ENCODE data around the gene CA10. TPM values are rescaled to one million over a fixed set of nuclear protein-coding genes. Genes with fewer than 3 reads are reported as not detected.

Gene CA10
- total RNA-seq: under 0.01 TPM in 1 of 2 replicates, not detected in the other

DNA sequence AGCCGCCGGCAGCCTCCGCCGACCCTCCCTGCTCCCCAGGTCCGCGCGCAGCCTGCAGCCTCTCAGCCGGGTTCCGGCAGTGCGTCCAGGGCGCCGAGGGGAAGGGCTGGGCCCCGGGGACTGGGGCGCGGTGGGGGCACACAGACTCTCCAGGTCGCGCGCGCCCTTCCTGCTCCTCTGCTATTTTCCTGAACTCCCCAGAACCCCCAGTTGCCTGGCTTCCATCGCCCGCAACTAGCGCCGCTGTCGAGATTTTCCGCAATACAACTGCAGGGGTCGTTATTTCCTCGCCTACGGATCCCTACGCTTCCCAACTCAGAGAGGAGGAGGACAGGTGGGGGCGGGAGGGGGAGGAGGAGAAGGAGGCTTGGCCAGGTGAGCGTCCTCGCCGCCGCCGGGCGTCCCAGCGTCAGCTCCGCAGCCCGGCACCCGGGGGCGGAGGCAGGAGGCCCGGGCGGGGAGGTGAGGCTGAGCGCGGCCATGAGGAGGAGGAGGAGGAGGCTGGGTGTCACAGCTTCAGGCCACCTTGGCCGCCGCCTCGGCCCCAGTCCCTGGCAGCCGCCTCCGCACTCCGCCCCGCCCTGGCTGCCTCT, at the start of gene CA10:
Gene CA10, minus strand, starts transcription at position 265 of the 593 bp plus-strand sequence.
- no peak for DNase-seq (ENCODE audit: low read depth)
- TF ChIP-seq, protein P1, sequence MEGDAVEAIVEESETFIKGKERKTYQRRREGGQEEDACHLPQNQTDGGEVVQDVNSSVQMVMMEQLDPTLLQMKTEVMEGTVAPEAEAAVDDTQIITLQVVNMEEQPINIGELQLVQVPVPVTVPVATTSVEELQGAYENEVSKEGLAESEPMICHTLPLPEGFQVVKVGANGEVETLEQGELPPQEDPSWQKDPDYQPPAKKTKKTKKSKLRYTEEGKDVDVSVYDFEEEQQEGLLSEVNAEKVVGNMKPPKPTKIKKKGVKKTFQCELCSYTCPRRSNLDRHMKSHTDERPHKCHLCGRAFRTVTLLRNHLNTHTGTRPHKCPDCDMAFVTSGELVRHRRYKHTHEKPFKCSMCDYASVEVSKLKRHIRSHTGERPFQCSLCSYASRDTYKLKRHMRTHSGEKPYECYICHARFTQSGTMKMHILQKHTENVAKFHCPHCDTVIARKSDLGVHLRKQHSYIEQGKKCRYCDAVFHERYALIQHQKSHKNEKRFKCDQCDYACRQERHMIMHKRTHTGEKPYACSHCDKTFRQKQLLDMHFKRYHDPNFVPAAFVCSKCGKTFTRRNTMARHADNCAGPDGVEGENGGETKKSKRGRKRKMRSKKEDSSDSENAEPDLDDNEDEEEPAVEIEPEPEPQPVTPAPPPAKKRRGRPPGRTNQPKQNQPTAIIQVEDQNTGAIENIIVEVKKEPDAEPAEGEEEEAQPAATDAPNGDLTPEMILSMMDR (IDR thresholded peaks at IDR 0.05; ENCODE audit: insufficient read depth, low read depth, low read length): no peak
- no peak within 1 kb of the TSS for H3K4me3 ChIP-seq (ENCODE audit: low read depth, low read length)

DNA sequence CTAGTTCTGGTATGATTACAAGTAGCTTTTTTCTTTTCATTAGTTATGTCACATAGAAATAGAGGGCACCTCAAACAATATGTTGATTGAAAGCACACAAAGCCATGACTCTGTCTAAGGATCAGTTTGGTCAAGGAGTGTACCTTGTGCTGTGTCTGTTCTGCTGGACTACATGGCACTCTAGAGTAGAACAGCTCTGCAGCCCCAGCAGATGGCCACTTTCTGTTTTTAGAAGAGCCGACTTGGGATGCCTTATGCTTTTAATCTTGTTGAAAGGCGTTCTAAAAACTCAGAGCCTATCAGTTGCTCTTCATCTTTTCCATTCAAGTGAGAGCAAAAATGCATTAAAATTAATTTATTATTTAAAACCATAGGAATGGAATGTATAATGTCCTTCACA, 49.3 kb upstream of the CA10 start:
- TF ChIP-seq, protein P1 (IDR thresholded peaks at IDR 0.05; ENCODE audit: insufficient read depth, low read depth, low read length): no peak
- no peak for DNase-seq (ENCODE audit: low read depth)
- no peak overlapping the region for H3K4me3 ChIP-seq (ENCODE audit: low read depth, low read length)

DNA sequence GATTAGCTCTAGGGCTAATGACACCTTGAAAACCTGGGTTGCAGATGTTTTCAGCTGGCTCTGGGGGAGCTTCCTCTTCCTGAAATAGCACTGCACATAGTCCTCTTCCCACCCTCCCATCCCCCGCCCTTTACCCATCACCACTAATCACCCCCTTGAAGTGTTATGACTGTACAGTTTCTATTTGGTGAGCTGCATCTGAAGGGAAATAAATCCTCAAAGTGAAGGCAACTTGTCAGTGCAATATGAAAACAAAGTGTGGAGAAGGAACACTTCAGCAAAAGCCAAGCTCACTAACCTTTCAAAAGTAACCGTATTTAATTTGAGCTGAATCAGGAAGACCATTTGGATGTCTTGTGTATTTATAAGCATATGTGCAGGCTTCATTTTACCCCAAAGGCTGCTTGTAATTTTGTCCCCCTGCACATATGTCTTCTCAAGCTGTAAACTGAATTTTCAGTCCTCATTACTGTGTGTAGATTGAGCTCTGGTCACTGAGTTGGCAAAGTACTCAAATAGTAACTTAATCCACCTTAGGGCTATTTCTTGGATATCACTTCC, 44.1 kb upstream of the CA10 start:
- no peak overlapping the region for H3K4me3 ChIP-seq (ENCODE audit: low read depth, low read length)
- no peak for DNase-seq (ENCODE audit: low read depth)
- TF ChIP-seq, protein P1 (IDR thresholded peaks at IDR 0.05; ENCODE audit: insufficient read depth, low read depth, low read length): no peak

DNA sequence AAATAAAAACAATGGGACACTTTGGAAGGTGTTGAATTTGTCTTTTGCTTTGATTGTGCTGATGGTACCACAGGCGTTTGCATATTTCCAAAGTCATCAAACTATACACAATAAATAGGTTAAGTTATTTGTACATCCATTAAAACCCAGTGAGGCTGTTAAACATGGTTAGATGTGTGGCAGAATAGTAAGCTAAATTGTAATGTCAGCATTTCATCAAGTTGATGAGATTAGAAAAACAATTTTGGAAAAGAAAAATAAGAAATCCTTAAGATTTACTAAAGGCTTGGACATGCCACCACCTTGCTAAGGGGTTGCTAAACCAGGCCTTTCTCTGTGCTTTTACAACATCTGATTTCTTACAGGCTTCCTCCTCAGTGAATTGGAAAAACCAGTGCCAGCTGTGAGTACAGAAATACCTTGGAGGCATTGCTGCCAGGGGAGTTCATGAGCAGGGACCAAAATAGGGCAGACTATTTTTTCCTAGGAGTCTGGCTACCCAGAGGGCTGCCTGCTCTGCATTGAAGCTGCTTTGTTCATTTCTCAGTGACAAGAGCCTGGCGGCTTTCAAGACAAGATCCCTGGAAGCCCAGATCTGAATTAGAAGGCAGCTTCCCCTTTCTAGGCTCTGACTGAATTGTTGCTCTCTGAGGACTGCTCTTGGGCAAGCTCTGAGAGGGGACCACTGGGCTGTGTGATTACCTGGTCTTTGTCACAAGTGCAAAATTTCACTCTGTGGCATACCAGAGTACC, 43.4 kb upstream of the CA10 start:
- no peak for DNase-seq (ENCODE audit: low read depth)
- no peak overlapping the region for H3K4me3 ChIP-seq (ENCODE audit: low read depth, low read length)
- TF ChIP-seq, protein P1 (IDR thresholded peaks at IDR 0.05; ENCODE audit: insufficient read depth, low read depth, low read length): no peak

DNA sequence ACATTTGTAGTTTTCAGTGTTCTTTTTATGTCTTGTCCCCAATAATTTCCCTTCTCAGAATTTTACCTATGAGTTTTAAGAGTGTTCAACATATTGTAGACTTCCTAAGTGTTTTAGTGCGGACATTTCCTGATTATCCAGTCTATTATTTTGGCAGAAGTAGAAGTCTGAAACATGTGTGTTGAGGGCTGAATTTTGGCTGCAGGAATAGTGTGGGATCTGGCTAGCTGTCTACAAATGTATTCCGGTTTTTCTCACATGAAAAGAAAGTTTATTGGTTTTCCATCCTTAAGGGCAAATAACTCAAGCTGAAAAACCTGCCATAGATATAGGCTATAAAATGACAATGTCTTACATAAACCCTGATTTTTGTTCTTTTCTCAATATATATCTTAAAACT, 33.0 kb upstream of the CA10 start:
- H3K4me3 ChIP-seq (ENCODE audit: low read depth, low read length): no peak overlapping the region
- TF ChIP-seq, protein P1 (IDR thresholded peaks at IDR 0.05; ENCODE audit: insufficient read depth, low read depth, low read length): no peak
- DNase-seq (ENCODE audit: low read depth): no peak

DNA sequence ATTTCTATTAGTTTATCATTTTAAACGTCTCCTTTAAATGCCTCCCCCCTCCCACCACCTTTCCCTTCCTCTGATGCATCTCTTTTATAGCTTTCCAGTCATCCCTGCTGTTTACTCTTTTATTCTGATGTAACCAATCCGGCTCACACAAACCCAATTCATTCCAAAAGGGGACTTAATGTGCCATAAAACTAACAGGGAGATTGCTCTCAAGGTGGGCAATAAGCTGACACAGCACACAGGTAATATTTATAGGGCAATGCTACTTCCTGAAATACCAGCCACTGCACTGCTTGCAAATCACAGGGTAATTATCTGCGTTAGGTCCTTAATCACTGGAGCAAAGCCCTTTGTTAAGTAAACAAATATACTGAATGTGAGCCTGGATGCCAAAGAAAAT, 23.3 kb upstream of the CA10 start:
- no peak overlapping the region for H3K4me3 ChIP-seq (ENCODE audit: low read depth, low read length)
- no peak for DNase-seq (ENCODE audit: low read depth)
- TF ChIP-seq, protein P1 (IDR thresholded peaks at IDR 0.05; ENCODE audit: insufficient read depth, low read depth, low read length): no peak
